Measurements from ENCODE around the gene ITGB4.

DNA sequence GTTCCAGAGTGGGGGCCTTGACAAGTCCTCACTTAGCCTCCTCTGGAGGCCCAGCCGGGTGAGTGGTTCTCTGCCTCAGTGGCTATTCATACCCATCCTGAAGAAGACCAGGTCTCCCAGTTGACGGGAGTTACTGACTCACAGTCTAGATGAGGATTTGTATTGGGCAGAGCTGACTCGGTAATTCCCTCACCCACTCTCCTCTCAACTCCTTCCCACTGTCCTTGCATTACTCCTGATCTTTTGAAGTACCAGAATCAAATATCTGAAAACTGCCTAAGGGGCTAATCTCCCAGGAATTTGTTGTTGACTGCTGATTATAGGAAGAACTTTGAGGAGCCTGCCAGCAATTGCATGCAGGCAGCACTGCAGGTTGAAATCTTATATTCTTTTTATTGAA is 40.0 kb upstream of the ITGB4 start:
- TF ChIP-seq CTCF (IDR thresholded peaks at IDR 0.05 in 4 of 5, conservative IDR thresholded peaks at IDR 0.05 in 1 of 5) (no peak), POLR2A (IDR thresholded peaks at IDR 0.05) (no peak)

Measured in gastrocnemius medialis (tissue), 4 donors.